ENCODE results near the gene MKKS.

The MKKS gene

DNA sequence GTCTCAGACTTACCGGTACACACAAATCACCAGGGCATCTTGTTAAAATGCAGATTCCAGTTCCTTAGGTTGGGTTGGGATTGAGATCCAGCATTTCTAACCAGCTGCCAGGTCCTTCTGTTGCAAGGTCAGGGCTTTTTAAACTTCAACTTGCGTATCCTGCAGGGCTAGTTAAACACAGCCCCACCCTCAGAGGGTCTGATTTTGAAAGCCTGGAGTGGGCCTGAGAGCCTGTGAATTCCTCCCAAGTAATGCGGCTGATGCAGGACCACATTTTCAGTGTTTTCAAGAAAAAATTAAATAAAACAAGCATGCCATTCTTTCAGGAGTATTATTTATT, 65.3 kb downstream of the MKKS start:
- no peak for DNase-seq (ENCODE audit: low read depth)

DNA sequence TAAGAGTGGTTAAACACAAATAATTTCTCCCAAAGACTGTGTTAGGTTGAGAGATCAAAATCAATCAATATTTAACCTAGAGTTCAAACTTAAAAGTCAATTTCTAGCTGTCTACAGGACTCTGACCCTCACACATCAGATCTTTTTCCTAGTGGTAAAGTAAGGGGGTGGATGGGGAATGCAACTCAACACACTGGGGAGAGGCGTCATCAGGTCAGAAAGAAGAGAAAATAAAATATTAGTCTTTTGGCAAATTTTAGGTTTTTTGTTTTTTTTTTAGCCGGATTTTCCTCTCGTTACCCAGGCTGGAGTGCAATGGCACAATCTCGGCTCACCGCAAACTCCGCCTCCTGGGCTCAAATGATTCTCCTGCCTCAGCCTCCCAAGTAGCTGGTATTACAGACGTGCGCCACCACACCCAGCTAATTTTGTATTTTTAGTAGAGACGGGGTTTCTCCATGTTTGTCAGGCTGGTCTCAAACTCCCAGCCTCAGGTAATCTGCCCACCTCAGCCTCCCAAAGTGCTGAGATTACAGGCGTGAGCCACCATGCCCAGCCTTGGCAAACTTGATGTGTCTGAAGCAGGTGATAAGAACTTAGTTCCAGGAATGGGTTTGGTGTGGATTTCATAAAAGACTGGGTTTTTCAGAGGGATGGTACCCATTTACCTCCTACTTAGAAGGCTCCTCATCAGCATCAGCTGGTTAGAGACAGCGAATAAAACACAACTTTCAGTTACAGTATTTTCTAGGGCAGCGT, 65.9 kb downstream of the MKKS start:
- no peak for DNase-seq (ENCODE audit: low read depth)

DNA sequence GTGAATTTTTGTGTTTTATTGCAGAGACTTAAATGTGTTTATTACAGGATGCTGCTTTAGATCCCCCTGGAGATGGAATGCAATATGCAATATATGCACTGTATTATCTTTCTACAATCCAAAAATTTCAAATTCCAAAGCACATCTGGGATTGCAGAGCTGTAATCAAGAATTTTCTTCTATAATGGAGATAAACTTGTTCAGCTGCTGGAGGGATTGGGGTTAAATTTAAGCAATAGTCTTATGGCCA, 66.4 kb downstream of the MKKS start:
- DNase-seq (ENCODE audit: low read depth), result no peak

GRCh38 chr20:10366898-10367692, 66.9 kb downstream of the MKKS start:
- no peak for DNase-seq (ENCODE audit: low read depth)

DNA sequence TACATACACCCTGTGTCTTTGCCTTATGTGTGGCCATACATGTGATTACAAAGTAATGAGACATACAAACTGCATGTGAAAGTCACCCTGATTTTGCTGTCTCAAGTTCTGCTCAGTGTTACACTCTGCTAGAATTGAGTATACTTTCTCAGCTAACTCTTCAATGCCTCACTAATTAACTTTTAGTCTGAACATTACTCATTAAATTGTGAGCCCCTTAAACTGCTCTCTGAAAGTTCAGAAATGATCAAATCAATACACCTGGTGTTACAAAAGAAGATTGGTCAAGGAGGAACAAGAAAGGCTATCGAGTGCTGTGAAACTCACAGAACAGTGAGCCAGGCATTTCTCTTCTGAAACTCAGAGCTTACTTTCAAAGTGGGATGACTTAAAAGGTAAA, 71.3 kb downstream of the MKKS start:
- DNase-seq (ENCODE audit: low read depth), result no peak

DNA sequence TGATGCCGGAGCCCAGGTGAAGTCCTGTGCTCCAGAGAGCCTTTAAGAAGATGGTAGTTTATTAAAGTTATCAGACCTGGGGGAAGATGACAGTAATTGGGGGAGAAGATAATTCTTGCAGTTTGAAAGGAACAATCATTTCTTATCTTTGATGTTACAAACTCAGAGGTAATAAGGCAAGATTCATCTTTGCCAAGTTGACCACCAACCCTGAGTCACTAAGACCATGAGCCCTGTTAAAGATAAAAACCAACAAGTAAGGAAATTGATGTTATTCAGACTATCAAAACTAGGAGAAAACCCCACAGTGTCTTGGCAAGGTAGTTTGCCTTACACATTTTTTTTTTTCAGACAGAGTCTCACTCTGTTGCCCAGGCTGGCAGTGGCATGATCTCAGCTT, 73.1 kb downstream of the MKKS start:
- DNase-seq (ENCODE audit: low read depth), result no peak

DNA sequence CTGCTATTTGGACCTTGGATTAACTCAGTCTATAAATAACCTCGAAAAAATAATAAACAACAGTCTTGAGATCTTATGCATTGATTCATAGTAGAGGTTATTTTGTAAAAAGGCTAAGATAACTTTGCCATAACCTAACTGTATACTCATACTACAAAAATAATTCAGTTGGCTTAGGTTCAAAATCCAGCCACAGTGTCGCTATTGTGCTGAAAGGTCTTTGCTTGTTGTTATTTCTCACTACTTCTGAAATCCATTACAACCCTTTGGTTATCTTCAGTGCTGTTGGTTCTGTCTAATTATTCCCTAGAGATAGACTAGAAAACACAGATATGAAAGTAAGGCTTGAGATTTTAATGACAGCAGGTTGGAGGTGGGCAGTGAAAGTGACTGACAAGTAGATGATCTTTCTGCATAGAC, 74.4 kb downstream of the MKKS start:
- no peak for DNase-seq (ENCODE audit: low read depth)

- no peak for DNase-seq (ENCODE audit: low read depth)
Measured at GRCh38 chr20:10357974-10358373, 76.0 kb downstream of the MKKS start.

- no peak for DNase-seq (ENCODE audit: low read depth)
Measured at GRCh38 chr20:10357061-10357708, 76.8 kb downstream of the MKKS start.

GRCh38 chr20:10356628-10357027, 77.4 kb downstream of the MKKS start:
- DNase-seq (ENCODE audit: low read depth), result no peak

GRCh38 chr20:10352934-10353824, 80.8 kb downstream of the MKKS start:
- DNase-seq (ENCODE audit: low read depth), result no peak
